ENCODE data around the gene ANKS3.

The ANKS3 gene

DNA sequence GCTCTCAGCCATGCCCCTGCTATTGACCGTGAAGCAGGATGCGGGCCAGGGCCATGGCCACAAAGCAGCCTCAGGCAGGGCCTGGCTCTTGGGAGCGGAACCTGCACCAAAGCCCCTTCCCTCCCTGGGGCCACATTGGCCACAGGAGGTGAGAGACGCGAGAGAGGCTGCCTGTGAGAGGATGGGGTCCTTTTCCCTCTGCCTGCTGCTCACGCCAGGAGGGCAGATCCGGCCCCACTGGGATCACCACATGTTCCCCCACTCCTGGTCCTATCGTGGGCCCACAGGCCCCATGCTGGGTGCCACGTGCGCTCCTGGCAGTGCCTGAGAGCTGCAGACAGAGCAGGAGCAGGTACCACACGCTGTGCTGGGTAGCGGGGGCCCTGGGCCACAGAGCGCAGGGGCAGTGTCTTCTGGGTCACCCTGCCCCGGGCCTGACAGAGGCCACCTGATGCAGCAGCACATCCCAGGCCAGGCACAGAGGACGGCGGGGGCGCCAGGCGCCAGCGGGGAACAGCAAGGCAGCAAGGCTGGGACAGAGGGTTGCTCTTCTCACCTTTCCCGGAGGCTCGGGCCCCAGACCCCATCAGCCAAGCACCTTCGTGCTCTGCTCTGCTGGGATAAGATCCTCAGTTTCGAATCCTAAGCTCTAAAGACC, 49.9 kb downstream of the ANKS3 start:
- Mint-ChIP-seq H3K27ac (no peak overlapping the region), H3K9me3 (no peaks in the 10 kb centered on the region), H3K27me3 (no peaks in the 10 kb centered on the region), H3K36me3 (peaks cover 31 to 59% of the 10 kb centered on the region in 2 donors), H3K4me1 (peaks cover 0 to 4% of the 10 kb centered on the region in 2 donors), H3K4me3 (no peak overlapping the region)
- ATAC-seq (replicated peaks) (no peak), DNase-seq (no peak)

DNA sequence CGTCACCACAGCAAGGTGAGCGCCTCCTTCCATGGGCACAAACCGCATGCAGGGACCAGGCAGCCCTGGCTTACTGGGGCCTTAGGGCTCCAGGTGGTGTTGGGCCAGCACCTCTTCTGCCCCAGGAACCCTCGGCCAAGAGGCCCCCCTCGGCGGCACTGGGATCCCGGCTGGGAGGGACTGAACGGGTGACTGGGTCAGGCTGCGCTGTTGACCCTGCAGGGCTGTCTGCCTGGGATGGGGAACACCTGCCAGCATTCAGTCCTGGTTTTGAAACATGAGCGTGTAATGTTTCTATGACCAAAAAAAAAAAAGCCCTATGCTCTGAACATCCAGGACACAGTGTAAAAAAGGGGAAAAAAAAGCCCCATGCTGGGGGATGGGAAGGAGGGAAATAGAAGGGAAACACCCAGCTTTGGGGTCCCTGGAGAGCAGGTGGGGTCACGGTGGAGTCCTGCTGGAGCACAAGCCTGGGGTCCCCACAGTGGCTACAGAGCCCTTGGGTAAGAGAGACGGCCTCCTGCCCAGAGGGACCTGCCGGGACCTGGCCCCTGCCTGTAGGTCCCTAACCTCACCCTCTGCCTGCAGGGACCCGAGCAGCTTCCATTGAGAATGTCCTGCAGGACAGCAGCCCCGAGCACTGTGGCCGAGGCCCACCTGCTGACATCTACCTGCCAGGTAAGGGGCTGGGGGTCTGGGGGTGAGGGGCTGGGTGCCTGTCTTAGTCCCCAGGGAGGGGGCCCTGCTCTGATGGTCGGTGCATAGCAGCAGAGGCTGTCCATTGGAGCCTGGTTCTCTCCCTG, 50.6 kb downstream of the ANKS3 start:
- H3K27ac Mint-ChIP-seq = peak overlapping the region; percentile 42
- no peak for DNase-seq
- H3K4me3 Mint-ChIP-seq = no peak overlapping the region
- peaks cover 0 to 2% of the 10 kb centered on the region in 2 donors for H3K4me1 Mint-ChIP-seq
- H3K27me3 Mint-ChIP-seq = no peaks in the 10 kb centered on the region
- H3K9me3 Mint-ChIP-seq = no peaks in the 10 kb centered on the region
- no peak for ATAC-seq (replicated peaks)
- H3K36me3 Mint-ChIP-seq = peaks cover 30 to 53% of the 10 kb centered on the region in 2 donors

DNA sequence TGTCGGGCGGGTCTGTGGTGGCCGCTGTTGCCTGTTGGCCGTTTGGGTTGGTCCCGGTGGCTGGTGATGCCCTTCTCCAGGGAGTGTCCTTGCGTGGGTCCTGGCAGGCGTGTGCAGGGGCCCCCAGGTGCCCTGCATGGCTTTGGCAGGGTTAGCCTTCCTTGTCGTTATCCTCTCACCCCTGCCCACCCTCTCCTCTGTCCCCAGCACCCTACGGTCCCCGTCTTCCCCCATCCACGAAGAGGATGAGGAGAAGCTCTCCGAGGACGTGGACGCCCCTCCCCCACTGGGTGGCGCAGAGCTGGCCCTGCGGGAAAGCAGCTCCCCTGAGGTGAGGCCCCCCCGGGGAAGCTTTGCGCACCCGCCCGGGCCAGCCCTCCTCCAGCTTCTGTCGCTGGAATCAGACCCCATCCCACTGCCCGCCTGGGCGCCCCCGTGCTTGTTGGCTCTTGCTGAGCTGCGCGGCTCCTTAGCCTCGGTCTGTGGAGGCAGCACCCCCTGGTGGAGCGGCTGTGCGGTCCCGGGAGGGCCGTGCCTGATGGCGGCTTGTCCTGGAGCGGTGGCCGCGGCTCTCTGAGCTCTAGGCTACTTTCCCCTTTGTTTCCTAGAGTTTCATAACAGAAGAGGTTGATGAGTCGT, 51.3 kb downstream of the ANKS3 start:
- Mint-ChIP-seq H3K9me3 (no peaks in the 10 kb centered on the region), H3K27me3 (no peaks in the 10 kb centered on the region), H3K36me3 (peaks cover 32 to 53% of the 10 kb centered on the region in 2 donors), H3K27ac (peak overlapping the region; percentile 9), H3K4me3 (no peak overlapping the region), H3K4me1 (peaks cover 0 to 6% of the 10 kb centered on the region in 2 donors)
- DNase-seq = no peak
- peak; percentile 43 to 48 for ATAC-seq (replicated peaks)

DNA sequence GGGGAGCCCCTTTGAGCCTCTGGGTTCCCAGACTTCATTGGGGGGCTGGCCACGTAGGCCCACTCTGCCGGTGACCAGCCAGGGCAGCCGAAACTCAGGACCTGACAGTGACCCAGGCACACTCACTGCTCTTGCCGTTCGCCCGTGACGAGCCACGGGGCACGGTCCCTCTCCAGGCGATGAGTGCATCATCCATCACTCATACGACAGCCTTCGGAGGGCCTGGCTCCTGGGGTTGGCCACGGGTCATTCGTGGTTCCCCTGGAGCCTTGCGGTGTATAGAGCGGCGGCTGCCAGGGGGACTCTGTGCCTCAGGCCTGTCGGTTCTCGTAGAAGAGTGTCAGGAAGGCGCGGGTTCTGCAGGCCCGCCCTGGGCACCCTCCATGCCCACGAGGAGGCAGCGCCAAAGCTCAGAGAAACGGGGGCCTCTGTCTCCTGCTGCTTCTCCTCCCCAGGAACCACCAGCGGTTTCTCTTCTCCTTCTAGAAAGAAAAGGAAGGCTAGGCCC, 51.9 kb downstream of the ANKS3 start:
- no peaks in the 10 kb centered on the region for H3K9me3 Mint-ChIP-seq
- H3K27me3 Mint-ChIP-seq = no peaks in the 10 kb centered on the region
- no peak for DNase-seq
- peaks cover 0 to 6% of the 10 kb centered on the region in 2 donors for H3K4me1 Mint-ChIP-seq
- peaks cover 33 to 51% of the 10 kb centered on the region in 2 donors for H3K36me3 Mint-ChIP-seq
- no peak for ATAC-seq (replicated peaks)
- H3K4me3 Mint-ChIP-seq = no peak overlapping the region
- no peak overlapping the region for H3K27ac Mint-ChIP-seq

DNA sequence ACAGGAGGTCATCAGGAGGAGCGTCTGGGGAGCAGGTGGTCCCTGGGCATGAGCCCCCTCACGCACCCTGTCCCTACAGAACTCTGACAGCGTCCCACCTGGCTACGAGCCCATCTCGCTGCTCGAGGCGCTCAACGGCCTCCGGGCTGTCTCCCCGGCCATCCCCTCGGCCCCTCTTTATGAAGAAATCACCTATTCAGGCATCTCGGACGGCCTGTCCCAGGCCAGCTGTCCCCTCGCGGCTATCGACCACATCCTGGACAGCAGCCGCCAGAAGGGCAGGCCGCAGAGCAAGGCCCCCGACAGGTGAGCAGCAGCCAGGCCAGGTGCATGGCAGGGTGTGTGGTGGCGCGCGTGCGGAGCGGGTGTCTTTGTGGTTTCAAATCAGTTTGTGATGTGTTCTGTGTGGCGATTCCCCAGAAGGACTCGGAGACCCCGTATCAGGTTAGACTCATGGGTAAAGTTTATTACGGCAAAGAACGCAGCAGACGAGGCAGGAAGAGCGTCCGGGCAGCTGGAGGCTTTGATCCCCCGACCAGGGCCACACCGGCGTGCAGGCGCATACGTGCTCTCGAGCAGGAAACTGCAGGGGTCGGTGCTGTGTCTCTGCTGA, 52.5 kb downstream of the ANKS3 start:
- Mint-ChIP-seq H3K36me3 (peaks cover 33 to 52% of the 10 kb centered on the region in 2 donors), H3K27ac (no peak overlapping the region), H3K4me1 (peaks cover 0 to 6% of the 10 kb centered on the region in 2 donors), H3K27me3 (no peaks in the 10 kb centered on the region), H3K4me3 (no peak overlapping the region), H3K9me3 (no peaks in the 10 kb centered on the region)
- no peak for DNase-seq
- no peak for ATAC-seq (replicated peaks)

DNA sequence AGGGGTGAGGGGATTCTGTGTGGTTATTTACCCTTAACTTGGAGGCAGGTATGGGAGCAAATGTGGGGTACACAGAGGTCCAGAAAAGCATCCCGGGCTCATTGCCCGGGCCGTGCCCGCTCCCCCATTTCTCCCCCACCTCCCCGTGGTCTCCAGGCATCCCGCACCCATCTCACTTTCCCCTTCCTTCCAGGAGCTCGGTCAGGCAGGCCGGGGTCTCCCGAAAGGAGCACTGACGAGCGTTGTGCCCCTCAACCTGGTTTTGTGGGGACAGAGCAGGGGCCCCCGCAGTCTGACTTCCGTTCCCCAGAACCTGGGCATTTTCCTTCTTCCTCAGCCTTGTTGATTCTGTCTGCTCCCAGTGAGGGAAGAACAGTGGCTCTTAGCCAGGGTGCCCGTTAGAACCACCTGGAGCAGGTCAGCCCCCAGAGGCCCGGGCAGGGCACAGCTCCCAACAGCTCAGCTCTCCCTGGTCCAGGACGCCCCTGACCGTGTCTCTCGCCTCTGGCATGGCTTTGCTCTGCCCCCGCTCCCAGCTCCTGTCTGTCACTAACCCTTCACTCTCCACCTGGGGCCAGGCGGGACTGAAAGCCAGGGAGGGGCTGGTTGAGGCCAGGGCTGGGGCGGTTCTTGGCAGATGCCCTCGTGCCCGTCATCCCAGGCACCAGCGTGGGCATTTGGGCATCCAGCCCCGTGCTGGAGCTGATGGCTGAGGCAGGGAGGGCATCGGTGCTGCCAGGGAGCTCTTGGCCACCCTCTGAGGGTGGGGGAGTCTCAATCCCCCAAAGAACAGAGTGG, 53.2 kb downstream of the ANKS3 start:
- DNase-seq = no peak
- Mint-ChIP-seq H3K36me3 (peaks cover 35 to 52% of the 10 kb centered on the region in 2 donors), H3K27me3 (no peaks in the 10 kb centered on the region), H3K4me3 (no peak overlapping the region), H3K9me3 (no peaks in the 10 kb centered on the region), H3K4me1 (peaks cover 7 to 12% of the 10 kb centered on the region in 2 donors), H3K27ac (peak overlapping the region; percentile 71)
- ATAC-seq (replicated peaks) = no peak

DNA sequence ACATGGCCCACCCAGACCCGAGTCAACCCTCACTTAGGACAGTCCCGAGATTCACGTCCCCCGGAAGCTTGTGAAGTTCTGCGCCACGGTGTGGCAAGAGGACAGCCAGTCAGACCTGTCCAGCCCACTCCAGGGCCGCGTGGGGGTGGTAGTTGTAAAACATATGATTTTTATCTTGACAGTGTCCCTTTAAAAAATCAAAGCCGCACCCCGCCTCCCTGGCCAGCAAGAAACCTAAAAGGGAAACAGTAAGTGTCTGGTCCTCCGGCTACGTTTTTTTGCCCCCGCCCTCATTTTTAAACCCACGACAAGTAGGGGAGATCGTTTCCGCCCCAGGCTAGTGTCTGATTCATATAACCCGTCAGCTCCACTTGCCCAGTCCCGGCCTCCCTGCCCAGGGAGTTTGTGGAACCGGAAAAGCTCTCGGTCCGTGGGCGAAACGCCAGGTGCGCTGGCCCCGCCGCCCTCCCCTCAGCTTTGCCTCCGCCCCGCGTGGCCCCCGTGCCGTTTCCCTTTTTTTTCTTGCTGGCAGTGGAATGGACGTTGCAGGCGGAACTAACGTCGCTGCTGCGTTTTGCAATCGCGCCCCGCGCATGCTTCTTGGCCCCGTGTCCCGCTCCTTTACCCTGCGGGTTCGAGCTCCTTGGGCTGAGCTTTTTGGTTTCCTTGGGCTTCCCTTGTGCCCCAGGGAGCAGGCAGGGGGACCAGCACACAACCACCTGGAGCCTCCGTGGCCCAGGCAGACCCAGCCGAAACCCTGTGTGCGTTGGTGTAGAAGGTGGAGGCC, 54.0 kb downstream of the ANKS3 start:
- Mint-ChIP-seq H3K4me3 (peak overlapping the region in 1 of 2 donors; percentile 48), H3K4me1 (peaks cover 11 to 12% of the 10 kb centered on the region in 2 donors), H3K27ac (no peak overlapping the region), H3K36me3 (peaks cover 34 to 52% of the 10 kb centered on the region in 2 donors), H3K27me3 (no peaks in the 10 kb centered on the region), H3K9me3 (no peaks in the 10 kb centered on the region)
- peak in 1 of 2 donors; percentile 35 for ATAC-seq (replicated peaks)
- no peak for DNase-seq

DNA sequence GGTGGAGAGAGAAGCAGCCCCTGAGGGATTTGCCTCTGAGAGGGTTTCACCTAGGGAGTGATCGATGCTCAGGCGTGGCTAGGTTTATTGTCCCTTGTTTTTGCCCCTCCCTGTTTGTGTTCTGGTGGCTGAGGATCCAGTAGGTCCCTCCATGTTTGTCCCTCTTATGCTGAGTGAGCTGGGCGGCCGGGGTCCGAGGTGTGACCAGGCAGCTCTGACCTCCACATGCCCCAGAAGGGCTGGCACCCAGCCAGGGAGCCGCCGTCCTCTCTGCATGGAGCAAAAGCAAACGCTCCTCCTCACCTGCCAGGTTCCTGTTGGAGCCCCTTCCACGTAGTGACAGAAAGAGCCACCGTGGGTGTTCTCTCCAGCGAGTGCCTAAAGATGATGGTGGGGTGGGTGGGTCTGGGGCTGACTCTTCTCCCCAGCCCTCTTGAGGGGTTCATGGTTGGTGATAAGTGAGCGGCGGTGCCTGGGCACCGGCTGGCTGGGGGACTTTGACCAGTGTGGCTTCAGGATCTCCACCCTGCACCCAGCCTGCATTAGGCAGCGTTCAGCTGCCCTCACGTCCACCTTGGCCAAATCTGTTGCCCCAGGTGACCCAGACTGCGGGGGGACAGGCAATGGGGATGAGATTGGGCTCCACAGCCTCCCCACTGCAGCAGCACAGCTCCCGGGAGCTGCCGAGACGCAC, 54.8 kb downstream of the ANKS3 start:
- Mint-ChIP-seq H3K4me3 (no peak overlapping the region), H3K27ac (no peak overlapping the region), H3K9me3 (no peaks in the 10 kb centered on the region), H3K27me3 (no peaks in the 10 kb centered on the region), H3K4me1 (peaks cover 11 to 12% of the 10 kb centered on the region in 2 donors), H3K36me3 (peaks cover 31 to 49% of the 10 kb centered on the region in 2 donors)
- no peak for ATAC-seq (replicated peaks)
- DNase-seq = no peak

DNA sequence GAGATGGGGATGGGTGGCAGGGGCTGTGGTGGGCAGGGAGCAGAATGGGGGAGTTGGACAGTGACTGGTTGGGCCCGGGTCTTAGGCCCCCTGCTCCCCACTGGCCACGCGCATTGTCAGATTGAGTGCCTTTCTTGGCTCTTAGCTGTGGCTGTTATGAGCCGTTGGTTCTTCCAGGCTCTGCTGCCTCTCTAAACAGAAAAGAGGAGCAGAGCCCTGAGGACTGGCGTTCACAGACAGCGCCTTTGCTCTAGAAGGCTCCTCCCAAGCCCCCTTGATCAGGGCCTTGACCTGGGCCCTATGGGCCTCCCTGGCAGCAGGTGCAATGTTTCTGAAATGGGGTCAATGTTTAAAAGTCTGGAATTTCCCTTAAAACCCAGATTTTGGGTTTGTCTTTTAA, 55.5 kb downstream of the ANKS3 start:
- ATAC-seq (replicated peaks) (no peak), DNase-seq (no peak)
- peak overlapping the region; percentile 5 for H3K27ac Mint-ChIP-seq
- no peak overlapping the region for H3K4me3 Mint-ChIP-seq
- H3K9me3 Mint-ChIP-seq = no peaks in the 10 kb centered on the region
- H3K27me3 Mint-ChIP-seq = no peaks in the 10 kb centered on the region
- H3K4me1 Mint-ChIP-seq = peaks cover 11 to 12% of the 10 kb centered on the region in 2 donors
- peaks cover 33 to 51% of the 10 kb centered on the region in 2 donors for H3K36me3 Mint-ChIP-seq

DNA sequence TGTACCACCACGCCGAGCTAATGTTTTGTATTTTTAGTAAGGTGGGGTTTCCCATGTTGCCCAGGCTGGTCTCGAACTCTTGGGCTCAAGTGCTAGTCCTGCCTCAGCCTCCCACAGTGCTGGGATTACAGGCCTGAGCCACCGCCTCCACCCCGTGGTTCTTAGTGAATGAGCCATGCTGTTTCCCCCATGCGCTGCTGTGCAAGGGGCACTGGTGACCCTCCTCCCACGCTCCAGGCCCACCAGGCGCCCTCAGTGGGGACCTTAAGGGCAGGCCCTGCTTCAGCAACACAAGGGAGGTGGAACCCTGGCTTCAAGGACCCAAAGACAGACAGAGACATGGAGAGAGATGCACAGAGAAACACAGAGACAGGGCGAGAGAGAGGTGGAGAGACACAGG, 56.1 kb downstream of the ANKS3 start:
- Mint-ChIP-seq H3K27me3 (no peaks in the 10 kb centered on the region), H3K36me3 (peaks cover 31 to 49% of the 10 kb centered on the region in 2 donors), H3K9me3 (no peaks in the 10 kb centered on the region), H3K27ac (no peak overlapping the region), H3K4me1 (peaks cover 11 to 12% of the 10 kb centered on the region in 2 donors), H3K4me3 (no peak overlapping the region)
- ATAC-seq (replicated peaks) (no peak), DNase-seq (no peak)

DNA sequence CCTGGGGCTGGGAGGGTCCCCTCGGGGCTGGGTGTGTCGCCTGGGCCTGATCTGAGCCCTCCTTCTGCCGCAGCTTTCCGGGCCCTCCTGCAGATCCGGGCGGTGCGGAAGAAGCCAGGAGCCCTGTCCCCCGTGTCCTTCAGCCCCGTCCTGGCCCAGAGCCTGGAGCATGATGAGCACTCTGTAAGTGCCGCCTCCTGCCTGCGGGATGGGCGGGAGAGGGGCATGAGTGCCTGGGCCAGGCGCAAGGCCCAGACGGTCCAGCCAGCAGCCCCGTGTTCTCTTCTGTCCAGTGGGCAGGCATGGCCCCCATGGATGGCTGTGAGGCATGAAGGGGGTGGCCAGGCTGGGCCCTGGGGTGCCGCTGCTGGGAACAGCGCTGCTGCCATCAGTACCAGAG, 56.7 kb downstream of the ANKS3 start:
- Mint-ChIP-seq H3K27ac (no peak overlapping the region), H3K36me3 (peaks cover 29 to 47% of the 10 kb centered on the region in 2 donors)

DNA sequence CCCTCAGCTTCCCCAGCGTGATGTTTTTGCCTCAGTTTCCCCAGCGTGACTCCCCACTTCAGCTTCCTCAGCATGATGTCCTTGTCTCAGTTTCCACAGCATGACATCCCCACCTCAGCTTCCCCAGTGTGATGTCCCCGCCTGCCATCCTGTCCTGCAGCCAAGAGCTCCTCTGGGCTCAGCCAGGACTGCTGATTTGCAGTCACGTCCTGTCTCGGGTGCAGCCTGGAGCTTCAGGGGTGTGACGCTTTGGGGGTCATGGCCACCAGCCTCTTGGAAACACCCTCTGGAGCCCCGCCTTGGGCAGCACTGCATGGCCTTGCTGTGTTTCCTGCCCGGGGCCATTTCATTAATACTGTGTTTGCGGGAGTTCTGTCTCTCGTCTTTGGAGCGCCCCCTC, 57.2 kb downstream of the ANKS3 start:
- no peaks in the 10 kb centered on the region for H3K27me3 Mint-ChIP-seq
- ATAC-seq (replicated peaks) (no peak), DNase-seq (no peak)
- peaks cover 28 to 47% of the 10 kb centered on the region in 2 donors for H3K36me3 Mint-ChIP-seq
- H3K4me1 Mint-ChIP-seq = peaks cover 11 to 12% of the 10 kb centered on the region in 2 donors
- H3K4me3 Mint-ChIP-seq = no peak overlapping the region
- H3K27ac Mint-ChIP-seq = peak overlapping the region; percentile 33
- no peaks in the 10 kb centered on the region for H3K9me3 Mint-ChIP-seq

More for the DNA sequence above, 56.7 kb downstream of the ANKS3 start:
- Mint-ChIP-seq H3K9me3 (no peaks in the 10 kb centered on the region), H3K4me3 (no peak overlapping the region), H3K27me3 (no peaks in the 10 kb centered on the region), H3K4me1 (peaks cover 11 to 12% of the 10 kb centered on the region in 2 donors)
- no peak for ATAC-seq (replicated peaks)
- DNase-seq = no peak
